OCI-LY7 (cell line): ENCODE results near the gene PKIB. TPM values are rescaled to one million over a fixed set of nuclear protein-coding genes. Genes with fewer than 3 reads are reported as not detected.
"Not testable (repeated sequence)": the region's sequence is repeated elsewhere in the genome, so short reads cannot be mapped to it uniquely, and the experiment has no call there.

ENCODE experiments used
- BruUV-seq: library from RNA; stranded (reverse); fragments of 400-500 nt; replicated peaks from 2 replicates; lab custom pipeline; 2021; lab: Mats Ljungman, UMichigan
- CTCF ChIA-PET: fragments of 300-600 bp; sonication (Branson Sonifier 250); formaldehyde crosslinking; loops from one replicate; lab custom pipeline; 2022; ENCODE audit warnings: antibody characterized with exemption; ENCODE audit not compliant: unreplicated experiment; lab: Charles Lee
- POLR2A ChIA-PET: fragments of 300-600 bp; sonication (Branson Sonifier 250); formaldehyde crosslinking; loops from one replicate; lab custom pipeline; 2022; ENCODE audit warnings: antibody characterized with exemption; lab: Charles Lee
- DNase-seq: peaks from one replicate; pipeline ENCODE4 v3.0.0-alpha.2; 2015; ENCODE audit warnings: low spot score
- H2AFZ ChIP-seq: fragments of 200-600 bp; sonication (generic), shearing (Covaris generic); 2 replicates; pipeline ENCODE4 v1.6.1; 2014; ENCODE audit warnings: mild to moderate bottlenecking, antibody characterized with exemption, low read length, moderate library complexity
- H3K27ac ChIP-seq: fragments of 200-600 bp; sonication (generic); 2 replicates; pipeline ENCODE4 v1.5.1; 2014; ENCODE audit warnings: mixed run types, low read depth, mild to moderate bottlenecking, moderate library complexity, low read length, inconsistent platforms; ENCODE audit not compliant: poor library complexity, severe bottlenecking
- H3K36me3 ChIP-seq: fragments of 200-600 bp; sonication (generic); 2 replicates; pipeline ENCODE4 v1.6.1; 2014; ENCODE audit warnings: mild to moderate bottlenecking, antibody characterized with exemption, low read length, moderate library complexity, mixed read lengths; ENCODE audit not compliant: insufficient read depth
- H3K4me1 ChIP-seq: fragments of 200-600 bp; sonication (generic); 2 replicates; pipeline ENCODE4 v1.5.1; 2014; ENCODE audit warnings: mild to moderate bottlenecking, low read length; ENCODE audit not compliant: insufficient read depth, poor library complexity, severe bottlenecking
- H3K4me2 ChIP-seq: fragments of 200-600 bp; sonication (generic); 2 replicates; pipeline ENCODE4 v1.6.1; 2014; ENCODE audit warnings: mild to moderate bottlenecking, low read length
- H3K4me3 ChIP-seq: fragments of 200-600 bp; sonication (generic); 2 replicates; pipeline ENCODE4 v1.5.1; 2014; ENCODE audit warnings: mild to moderate bottlenecking, low read depth, low read length; ENCODE audit not compliant: poor library complexity, severe bottlenecking
- H3K79me2 ChIP-seq: fragments of 200-600 bp; sonication (generic); 2 replicates; pipeline ENCODE4 v1.6.1; 2016; ENCODE audit warnings: low read depth, mild to moderate bottlenecking, low read length, moderate library complexity, mixed read lengths; ENCODE audit not compliant: insufficient read depth
- H3K9me2 ChIP-seq: fragments of 200-600 bp; sonication (generic); 2 replicates; pipeline ENCODE4 v1.6.1; 2016; ENCODE audit warnings: mild to moderate bottlenecking, low read length, mixed read lengths; ENCODE audit not compliant: insufficient read depth
- H3K9me3 ChIP-seq: fragments of 200-600 bp; sonication (generic); 2 replicates; pipeline ENCODE4 v1.6.1; 2014; ENCODE audit warnings: mild to moderate bottlenecking, mixed run types, low read length, mixed read lengths
- H4K20me1 ChIP-seq: fragments of 200-600 bp; sonication (generic); 2 replicates; pipeline ENCODE4 v1.6.1; 2014; ENCODE audit warnings: mild to moderate bottlenecking, antibody characterized with exemption, low read length, moderate library complexity, mixed read lengths; ENCODE audit not compliant: insufficient read depth
- EZH2phosphoT487 ChIP-seq: fragments of 200-600 bp; sonication (generic); IDR thresholded peaks from 2 replicates; pipeline ENCODE4 v1.6.1; 2018; ENCODE audit warnings: low read depth, borderline replicate concordance, mild to moderate bottlenecking, mixed run types, antibody characterized with exemption, low read length, moderate library complexity, mixed read lengths
- intact Hi-C: fragments of 100-400 bp; cut with micrococcal nuclease; formaldehyde crosslinking; loops from one replicate; pipeline ENCODE4 v1.10.0; 2022; ENCODE audit not compliant: unreplicated experiment
- total RNA-seq, 2 experiments: library from RNA; depleted of rRNA in 1 of 2; stranded (reverse); fragments of >200 nt in 1 of 2; shearing (Covaris generic) in 1 of 2; gene quantifications; 2 replicates each; pipeline ENCODE4 v1.2.3, GENCODE V29; 2014 to 2022
- TF ChIP-seq, protein P1 (sequence below): fragments of 200-600 bp; sonication (generic); conservative IDR thresholded peaks from 2 replicates; pipeline ENCODE4 v1.5.1; 2014; ENCODE audit warnings: mild to moderate bottlenecking, antibody characterized with exemption, low read length, moderate library complexity, mixed read lengths

The PKIB gene
- total RNA-seq, 2 experiments from 2014 or later, result 0.46 TPM; not detected in 1

DNA sequence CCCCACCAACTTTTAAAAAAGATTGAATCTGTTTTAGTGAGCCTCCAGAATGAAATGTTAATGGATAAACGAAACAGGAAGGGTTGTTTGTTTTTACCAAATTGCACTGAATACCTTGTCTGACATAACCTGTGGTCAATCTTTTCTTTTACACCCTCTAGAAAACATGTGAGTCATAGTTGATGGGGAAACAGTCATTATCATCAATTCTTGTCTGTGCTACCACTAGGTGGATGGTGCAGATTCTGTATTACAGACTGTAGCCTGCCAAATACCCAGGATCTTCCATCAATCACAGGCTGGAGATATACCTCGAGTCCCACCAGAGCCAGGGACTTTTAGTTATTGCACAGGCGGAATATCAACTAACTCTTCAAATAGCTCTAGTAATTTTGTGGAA lies 29.5 kb upstream of the PKIB start:
- no peaks in the 10 kb centered on the region for H3K79me2 ChIP-seq
- no peak overlapping the region for H3K4me3 ChIP-seq
- no peak for DNase-seq
- BruUV-seq, result no TSS peak
- ChIA-PET CTCF (no interaction called here), POLR2A (no interaction called here)
- H3K9me3 ChIP-seq, result no peaks in the 10 kb centered on the region
- no peaks in the 10 kb centered on the region for H3K36me3 ChIP-seq
- no peaks in the 10 kb centered on the region for H4K20me1 ChIP-seq
- no peak for TF ChIP-seq EZH2phosphoT487
- TF ChIP-seq, protein P1, sequence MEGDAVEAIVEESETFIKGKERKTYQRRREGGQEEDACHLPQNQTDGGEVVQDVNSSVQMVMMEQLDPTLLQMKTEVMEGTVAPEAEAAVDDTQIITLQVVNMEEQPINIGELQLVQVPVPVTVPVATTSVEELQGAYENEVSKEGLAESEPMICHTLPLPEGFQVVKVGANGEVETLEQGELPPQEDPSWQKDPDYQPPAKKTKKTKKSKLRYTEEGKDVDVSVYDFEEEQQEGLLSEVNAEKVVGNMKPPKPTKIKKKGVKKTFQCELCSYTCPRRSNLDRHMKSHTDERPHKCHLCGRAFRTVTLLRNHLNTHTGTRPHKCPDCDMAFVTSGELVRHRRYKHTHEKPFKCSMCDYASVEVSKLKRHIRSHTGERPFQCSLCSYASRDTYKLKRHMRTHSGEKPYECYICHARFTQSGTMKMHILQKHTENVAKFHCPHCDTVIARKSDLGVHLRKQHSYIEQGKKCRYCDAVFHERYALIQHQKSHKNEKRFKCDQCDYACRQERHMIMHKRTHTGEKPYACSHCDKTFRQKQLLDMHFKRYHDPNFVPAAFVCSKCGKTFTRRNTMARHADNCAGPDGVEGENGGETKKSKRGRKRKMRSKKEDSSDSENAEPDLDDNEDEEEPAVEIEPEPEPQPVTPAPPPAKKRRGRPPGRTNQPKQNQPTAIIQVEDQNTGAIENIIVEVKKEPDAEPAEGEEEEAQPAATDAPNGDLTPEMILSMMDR, result 0 out of 2 replicates have a peak, but pooled peaks have one; percentile 14
- H2AFZ ChIP-seq, result no peak overlapping the region
- H3K27ac ChIP-seq, result no peak overlapping the region
- no peaks in the 10 kb centered on the region for H3K9me2 ChIP-seq
- no peak overlapping the region for H3K4me2 ChIP-seq
- H3K4me1 ChIP-seq, result no peaks in the 10 kb centered on the region
- intact Hi-C loops, result no loop called here

DNA sequence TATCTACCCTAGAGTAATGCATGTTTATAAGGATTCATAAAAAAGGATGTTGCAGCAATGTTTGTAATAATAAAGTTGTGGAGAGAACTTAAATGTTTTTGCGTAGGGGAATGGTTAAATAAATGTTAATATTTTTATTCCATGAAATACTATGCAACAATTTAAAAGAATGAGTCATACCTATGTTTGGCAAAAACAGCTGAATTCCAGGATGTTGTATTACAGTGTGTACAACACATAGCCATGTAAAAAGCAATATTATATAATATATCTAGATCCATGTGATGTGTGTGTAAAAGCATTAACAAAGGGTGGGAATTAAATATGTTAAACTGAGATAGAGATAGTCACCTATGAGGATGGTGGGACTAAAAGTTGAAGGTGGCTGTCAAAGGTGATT lies 21.1 kb upstream of the PKIB start:
- Histone ChIP-seq H3K4me2 (no peak overlapping the region), H3K9me3 (no peaks in the 10 kb centered on the region), H3K36me3 (no peaks in the 10 kb centered on the region), H3K79me2 (no peaks in the 10 kb centered on the region), H4K20me1 (no peaks in the 10 kb centered on the region), H3K9me2 (no peaks in the 10 kb centered on the region), H3K4me3 (no peak overlapping the region), H2AFZ (no peak overlapping the region), H3K27ac (no peak overlapping the region), H3K4me1 (no peaks in the 10 kb centered on the region)
- no TSS peak for BruUV-seq
- ChIA-PET CTCF (no interaction called here), POLR2A (no interaction called here)
- intact Hi-C loops, result no loop called here
- DNase-seq, result no peak
- no peak for TF ChIP-seq EZH2phosphoT487
- TF ChIP-seq, protein P1, result no peak

DNA sequence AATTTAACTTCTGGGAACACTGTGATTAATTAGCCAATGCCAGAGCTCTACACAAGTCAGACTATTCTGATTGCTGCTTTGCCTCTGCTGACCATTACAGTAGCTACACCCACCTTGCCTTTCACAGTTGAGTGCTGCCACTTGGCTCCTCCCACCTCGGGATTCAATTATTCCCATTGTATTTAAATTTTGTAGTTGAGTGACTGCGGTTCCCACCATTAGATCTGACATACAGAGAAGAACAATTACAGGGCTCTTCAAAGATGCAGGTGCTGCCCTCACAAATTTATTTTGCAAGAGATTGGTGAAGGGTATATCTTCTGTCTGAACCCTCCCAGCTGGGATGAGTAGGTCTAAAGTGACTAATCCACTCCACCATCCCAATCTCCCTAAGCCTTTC lies 11.9 kb upstream of the PKIB start:
- BruUV-seq, H3K4me1 ChIP-seq, DNase-seq, H3K4me3 ChIP-seq, H2AFZ ChIP-seq, CTCF ChIA-PET, intact Hi-C loops, H3K27ac ChIP-seq, H3K9me3 ChIP-seq, H3K9me2 ChIP-seq, H3K79me2 ChIP-seq, H4K20me1 ChIP-seq, H3K36me3 ChIP-seq, H3K4me2 ChIP-seq: not testable (repeated sequence)
- POLR2A ChIA-PET, result interaction anchor here (0.6 kb wide), 1 partner anchor 10 kb away, joined by 3 read pairs; no protein-coding TSS in a partner anchor
